Right lung (tissue), 5 donors: Measurements from ENCODE around the gene ZNF385D. TPM values are rescaled to one million over a fixed set of nuclear protein-coding genes. Genes with fewer than 3 reads are reported as not detected.

Experiments
- DNase-seq, 2 donors: peaks; one replicate each; pipeline ENCODE4 v3.0.0-alpha.2; 2013
- polyA plus RNA-seq, 5 donors: library from polyadenylated mRNA; unstranded; fragments of 120-200 nt; gene quantifications; one replicate each; pipeline versions ENCODE4 v1.2.1 to v1.2.3, GENCODE V29; 2013; ENCODE audit warnings: inconsistent platforms in 1 of 5, low replicate concordance in 1 of 5; ENCODE audit not compliant: insufficient read length in 5 of 5, insufficient read depth in 1 of 5

The ZNF385D gene
- polyA plus RNA-seq, 5 donors, result 12.9 to 32.7 (median 22.9) TPM

GRCh38 chr3:21457084-21457483 lies 293.9 kb downstream of the ZNF385D start:
- DNase-seq, result no peak

- no peak for DNase-seq
Measured at GRCh38 chr3:21449738-21450137, 301.3 kb downstream of the ZNF385D start.

GRCh38 chr3:21447476-21448151 lies 303.4 kb downstream of the ZNF385D start:
- DNase-seq, result no peak

GRCh38 chr3:21446945-21447475 lies 304.0 kb downstream of the ZNF385D start:
- peak; percentile 63 for DNase-seq

GRCh38 chr3:21446027-21446426 lies 305.0 kb downstream of the ZNF385D start:
- DNase-seq, result no peak

GRCh38 chr3:21441821-21442220 lies 309.2 kb downstream of the ZNF385D start:
- no peak for DNase-seq

GRCh38 chr3:21436835-21437234 lies 314.2 kb downstream of the ZNF385D start:
- DNase-seq, result no peak

- DNase-seq, result peak; percentile 19 to 42
Measured at GRCh38 chr3:21435871-21436270, 315.1 kb downstream of the ZNF385D start.

- DNase-seq, result no peak
Measured at GRCh38 chr3:21434310-21434709, 316.7 kb downstream of the ZNF385D start.

GRCh38 chr3:21433751-21434150 lies 317.3 kb downstream of the ZNF385D start:
- no peak for DNase-seq

GRCh38 chr3:21426920-21427319 lies 324.1 kb downstream of the ZNF385D start:
- no peak for DNase-seq

- DNase-seq, result no peak
Measured at GRCh38 chr3:21425715-21426114, 325.3 kb downstream of the ZNF385D start.

GRCh38 chr3:21421096-21421495 lies 329.9 kb downstream of the ZNF385D start:
- no peak for DNase-seq

- DNase-seq, result no peak
Measured at GRCh38 chr3:21417991-21418390, 333.0 kb downstream of the ZNF385D start.

GRCh38 chr3:21414506-21414905 lies 336.5 kb downstream of the ZNF385D start:
- DNase-seq, result no peak

GRCh38 chr3:21411058-21411457 lies 340.0 kb downstream of the ZNF385D start:
- DNase-seq, result no peak

- no peak for DNase-seq
Measured at GRCh38 chr3:21409401-21409800, 341.6 kb downstream of the ZNF385D start.

GRCh38 chr3:21407743-21408142 lies 343.3 kb downstream of the ZNF385D start:
- no peak for DNase-seq

- DNase-seq, result no peak
Measured at GRCh38 chr3:21405671-21406667, 345.0 kb downstream of the ZNF385D start.

- no peak for DNase-seq
Measured at GRCh38 chr3:21398461-21398860, 352.5 kb downstream of the ZNF385D start.

- no peak for DNase-seq
Measured at GRCh38 chr3:21393683-21394311, 357.2 kb downstream of the ZNF385D start.

- no peak for DNase-seq
Measured at GRCh38 chr3:21392526-21392925, 358.5 kb downstream of the ZNF385D start.
